Liver (tissue), 9 donors: ENCODE measurements around the gene GARIN3. TPM values are rescaled to one million over a fixed set of nuclear protein-coding genes. Genes with fewer than 3 reads are reported as not detected.

Experiments used
- DNase-seq: peaks from one replicate; pipeline ENCODE4 v3.0.0-alpha.2; 2017; ENCODE audit warnings: low spot score
- H3K27ac ChIP-seq, 2 donors: one replicate each; pipeline ENCODE4 v1.7.0; 2013; ENCODE audit warnings: inconsistent platforms in 2 of 2, low read length in 2 of 2, control low read depth in 1 of 2, low read depth in 1 of 2, mild to moderate bottlenecking in 1 of 2
- H3K27me3 ChIP-seq, 4 donors: one replicate each; pipeline versions ENCODE4 v1.6.1 to v1.7.0; 2013; ENCODE audit warnings: low read length in 3 of 4, inconsistent platforms in 1 of 4, mild to moderate bottlenecking in 1 of 4, moderate library complexity in 1 of 4; ENCODE audit not compliant: control insufficient read depth in 4 of 4, insufficient read depth in 4 of 4
- H3K36me3 ChIP-seq, 4 donors: one replicate each; pipeline versions ENCODE4 v1.6.1 to v1.7.0; 2013; ENCODE audit warnings: low read length in 3 of 4, mild to moderate bottlenecking in 3 of 4, low read depth in 1 of 4, moderate library complexity in 1 of 4; ENCODE audit not compliant: control insufficient read depth in 4 of 4, insufficient read depth in 3 of 4
- H3K4me1 ChIP-seq, 4 donors: one replicate each; pipeline versions ENCODE4 v1.6.1 to v1.7.0; 2013; ENCODE audit warnings: low read length in 3 of 4, mild to moderate bottlenecking in 3 of 4, moderate library complexity in 1 of 4; ENCODE audit not compliant: control insufficient read depth in 4 of 4, insufficient read depth in 4 of 4
- H3K4me3 ChIP-seq, 3 donors: one replicate each; pipeline versions ENCODE4 v1.6.1 to v1.7.0; 2013; ENCODE audit warnings: low read length in 3 of 3, control low read depth in 1 of 3, low read depth in 1 of 3, mild to moderate bottlenecking in 1 of 3
- H3K9ac ChIP-seq, 2 donors: one replicate each; pipeline ENCODE4 v1.7.0; 2013; ENCODE audit warnings: low read length in 2 of 2, mild to moderate bottlenecking in 2 of 2, moderate library complexity in 2 of 2, control low read depth in 1 of 2, low read depth in 1 of 2
- H3K9me3 ChIP-seq, 4 donors: one replicate each; pipeline versions ENCODE4 v1.6.1 to v1.7.0; 2013; ENCODE audit warnings: low read length in 3 of 4; ENCODE audit not compliant: control insufficient read depth in 4 of 4
- ATF3 ChIP-seq: IDR thresholded peaks from 2 replicates; pipeline ENCODE4 v1.6.1; 2016; ENCODE audit warnings: antibody characterized with exemption
- CTCF ChIP-seq: fragments of 150-350 bp; IDR thresholded peaks from 2 replicates; pipeline ENCODE4 v1.5.1; 2017; ENCODE audit warnings: improper control_type of control experiment, low read depth, low read length; ENCODE audit not compliant: missing input control
- EGR1 ChIP-seq, 2 donors: IDR thresholded peaks; 2 replicates each; pipeline ENCODE4 v1.6.1; 2016 to 2018; ENCODE audit warnings: antibody characterized with exemption in 2 of 2, low read depth in 2 of 2
- FOXA1 ChIP-seq: IDR thresholded peaks from 2 replicates; pipeline ENCODE4 v1.6.1; 2016; ENCODE audit warnings: antibody characterized with exemption
- FOXA2 ChIP-seq: IDR thresholded peaks from 2 replicates; pipeline ENCODE4 v1.6.1; 2016; ENCODE audit warnings: antibody characterized with exemption
- GABPA ChIP-seq, 2 donors: IDR thresholded peaks in 1 of 2; conservative IDR thresholded peaks in 1 of 2; 2 replicates each; pipeline ENCODE4 v1.6.1; 2016; ENCODE audit warnings: antibody characterized with exemption in 2 of 2, mild to moderate bottlenecking in 1 of 2, moderate library complexity in 1 of 2
- HNF4A ChIP-seq, 2 donors: conservative IDR thresholded peaks; 2 replicates each; pipeline ENCODE4 v1.6.1; 2016; ENCODE audit warnings: antibody characterized with exemption in 2 of 2, mild to moderate bottlenecking in 2 of 2
- HNF4G ChIP-seq: IDR thresholded peaks from 2 replicates; pipeline ENCODE4 v1.6.1; 2016; ENCODE audit warnings: antibody characterized with exemption
- JUND ChIP-seq, 2 donors: IDR thresholded peaks; 2 replicates each; pipeline ENCODE4 v1.6.1; 2016; ENCODE audit warnings: antibody characterized with exemption in 2 of 2
- NR2F2 ChIP-seq: IDR thresholded peaks from 2 replicates; pipeline ENCODE4 v1.6.1; 2016; ENCODE audit warnings: antibody characterized with exemption
- RAD21 ChIP-seq, 2 donors: IDR thresholded peaks; 2 replicates each; pipeline ENCODE4 v1.6.1; 2016; ENCODE audit warnings: antibody characterized with exemption in 2 of 2, mild to moderate bottlenecking in 2 of 2
- REST ChIP-seq: IDR thresholded peaks from 2 replicates; pipeline ENCODE4 v1.6.1; 2016; ENCODE audit warnings: antibody characterized with exemption, mild to moderate bottlenecking
- RXRA ChIP-seq, 2 donors: IDR thresholded peaks; 2 replicates each; pipeline ENCODE4 v1.6.1; 2017 to 2018; ENCODE audit warnings: antibody characterized with exemption in 2 of 2, mild to moderate bottlenecking in 1 of 2
- SP1 ChIP-seq: IDR thresholded peaks from 2 replicates; pipeline ENCODE4 v1.6.1; 2018; ENCODE audit warnings: antibody characterized with exemption, mild to moderate bottlenecking
- TAF1 ChIP-seq: conservative IDR thresholded peaks from 2 replicates; pipeline ENCODE4 v1.6.1; 2016; ENCODE audit warnings: antibody characterized with exemption, mild to moderate bottlenecking
- YY1 ChIP-seq: IDR thresholded peaks from 2 replicates; pipeline ENCODE4 v1.6.1; 2016; ENCODE audit warnings: antibody characterized with exemption, mild to moderate bottlenecking
- WGBS: extraction: QIAGEN DNeasy Blood & Tissue Kit; methylation state at CpG from one replicate; pipeline ENCODE4 v1.1.7; 2013; 5-methylcytosine and 5-hydroxymethylcytosine counted together
- polyA plus RNA-seq, 2 donors: library from polyadenylated mRNA; stranded (reverse) in 1 of 2; unstranded in 1 of 2; fragments of 200-250 nt in 1 of 2; fragments of >200 nt in 1 of 2; fragmentation: Nextera tagmentation in 1 of 2; extraction: Ambion mirVana in 1 of 2; gene quantifications; one replicate each; pipeline versions ENCODE4 v1.2.1 to v1.2.3, GENCODE V29; 2013 to 2015
- total RNA-seq, 2 donors: library from RNA; depleted of rRNA; stranded (reverse); fragments of >200 nt; gene quantifications; one replicate each; pipeline ENCODE4 v1.2.3, GENCODE V29; 2014
- TF ChIP-seq, protein P1 (sequence below): IDR thresholded peaks from 2 replicates; pipeline ENCODE4 v1.6.1; 2016; ENCODE audit warnings: antibody characterized with exemption
- TF ChIP-seq, protein P2 (sequence below): IDR thresholded peaks from 2 replicates; pipeline ENCODE4 v1.6.1; 2016; ENCODE audit warnings: antibody characterized with exemption
- donor health status: healthy.
- donor health status: healthy.
- donor health status: healthy.
- donor health status: healthy.
- donor health status: healthy.

Gene GARIN3
- total and polyA plus RNA-seq, 4 donors, result not detected

DNA sequence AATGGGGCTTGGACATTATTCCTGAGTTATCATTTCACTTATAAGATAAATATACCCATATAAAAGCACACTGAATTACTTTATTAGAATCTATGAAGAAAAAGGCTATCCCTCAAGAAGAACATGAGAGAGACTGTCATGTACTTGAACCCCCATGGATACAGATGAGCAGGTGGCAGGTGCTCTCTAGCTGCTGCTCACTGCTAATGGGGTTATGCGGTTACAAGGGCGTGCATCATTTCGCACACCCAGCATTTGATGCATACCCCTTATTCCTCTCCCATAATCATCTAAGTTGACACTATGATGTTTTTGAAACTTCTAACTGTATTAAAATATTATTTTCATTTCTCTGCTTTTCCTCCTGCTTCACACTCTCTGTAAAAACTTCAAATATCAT is 31.0 kb upstream of the GARIN3 start:
- DNase-seq, result no peak
- no peaks in the 10 kb centered on the region for H3K4me1 ChIP-seq
- H3K4me3 ChIP-seq, result no peak overlapping the region

More for the DNA sequence above, 31.0 kb upstream of the GARIN3 start:
- TF ChIP-seq HNF4A (conservative IDR thresholded peaks at IDR 0.05), result no peak
- TF ChIP-seq RAD21 (IDR thresholded peaks at IDR 0.05), result no peak
- TF ChIP-seq CTCF, result no peak
- TF ChIP-seq JUND (IDR thresholded peaks at IDR 0.05), result no peak
- no peak for TF ChIP-seq GABPA (IDR thresholded peaks at IDR 0.05 in 1 of 2, conservative IDR thresholded peaks at IDR 0.05 in 1 of 2)
- TF ChIP-seq ATF3, result no peak
- no peak for TF ChIP-seq YY1
- no peak for TF ChIP-seq SP1
- no peak for TF ChIP-seq TAF1
- TF ChIP-seq FOXA1, result no peak
- no peak for TF ChIP-seq HNF4G
- TF ChIP-seq, protein P1, sequence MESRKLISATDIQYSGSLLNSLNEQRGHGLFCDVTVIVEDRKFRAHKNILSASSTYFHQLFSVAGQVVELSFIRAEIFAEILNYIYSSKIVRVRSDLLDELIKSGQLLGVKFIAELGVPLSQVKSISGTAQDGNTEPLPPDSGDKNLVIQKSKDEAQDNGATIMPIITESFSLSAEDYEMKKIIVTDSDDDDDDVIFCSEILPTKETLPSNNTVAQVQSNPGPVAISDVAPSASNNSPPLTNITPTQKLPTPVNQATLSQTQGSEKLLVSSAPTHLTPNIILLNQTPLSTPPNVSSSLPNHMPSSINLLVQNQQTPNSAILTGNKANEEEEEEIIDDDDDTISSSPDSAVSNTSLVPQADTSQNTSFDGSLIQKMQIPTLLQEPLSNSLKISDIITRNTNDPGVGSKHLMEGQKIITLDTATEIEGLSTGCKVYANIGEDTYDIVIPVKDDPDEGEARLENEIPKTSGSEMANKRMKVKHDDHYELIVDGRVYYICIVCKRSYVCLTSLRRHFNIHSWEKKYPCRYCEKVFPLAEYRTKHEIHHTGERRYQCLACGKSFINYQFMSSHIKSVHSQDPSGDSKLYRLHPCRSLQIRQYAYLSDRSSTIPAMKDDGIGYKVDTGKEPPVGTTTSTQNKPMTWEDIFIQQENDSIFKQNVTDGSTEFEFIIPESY, result no peak
- TF ChIP-seq FOXA2, result no peak
- TF ChIP-seq, protein P2, sequence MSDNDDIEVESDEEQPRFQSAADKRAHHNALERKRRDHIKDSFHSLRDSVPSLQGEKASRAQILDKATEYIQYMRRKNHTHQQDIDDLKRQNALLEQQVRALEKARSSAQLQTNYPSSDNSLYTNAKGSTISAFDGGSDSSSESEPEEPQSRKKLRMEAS, result no peak
- no peak for TF ChIP-seq RXRA (IDR thresholded peaks at IDR 0.05)
- no peak for TF ChIP-seq REST
- TF ChIP-seq NR2F2, result no peak
- TF ChIP-seq EGR1 (IDR thresholded peaks at IDR 0.05; ENCODE audit: low read depth in 2 of 2), result no peak
- 87% methylated on average over 3 of the region's 3 CpGs for WGBS
- Histone ChIP-seq H3K9ac (no peak overlapping the region), H3K9me3 (no peaks in the 10 kb centered on the region), H3K36me3 (no peaks in the 10 kb centered on the region), H3K27ac (no peak overlapping the region), H3K27me3 (peaks cover 0 to 6% (median 2%) of the 10 kb centered on the region in 4 donors)
